ENCODE data around the gene ANO9. TPM values are rescaled to one million over a fixed set of nuclear protein-coding genes. Genes with fewer than 3 reads are reported as not detected.

The ANO9 gene
- total and polyA plus RNA-seq, 4 donors = 0.20 to 0.75 (median 0.40) TPM

DNA sequence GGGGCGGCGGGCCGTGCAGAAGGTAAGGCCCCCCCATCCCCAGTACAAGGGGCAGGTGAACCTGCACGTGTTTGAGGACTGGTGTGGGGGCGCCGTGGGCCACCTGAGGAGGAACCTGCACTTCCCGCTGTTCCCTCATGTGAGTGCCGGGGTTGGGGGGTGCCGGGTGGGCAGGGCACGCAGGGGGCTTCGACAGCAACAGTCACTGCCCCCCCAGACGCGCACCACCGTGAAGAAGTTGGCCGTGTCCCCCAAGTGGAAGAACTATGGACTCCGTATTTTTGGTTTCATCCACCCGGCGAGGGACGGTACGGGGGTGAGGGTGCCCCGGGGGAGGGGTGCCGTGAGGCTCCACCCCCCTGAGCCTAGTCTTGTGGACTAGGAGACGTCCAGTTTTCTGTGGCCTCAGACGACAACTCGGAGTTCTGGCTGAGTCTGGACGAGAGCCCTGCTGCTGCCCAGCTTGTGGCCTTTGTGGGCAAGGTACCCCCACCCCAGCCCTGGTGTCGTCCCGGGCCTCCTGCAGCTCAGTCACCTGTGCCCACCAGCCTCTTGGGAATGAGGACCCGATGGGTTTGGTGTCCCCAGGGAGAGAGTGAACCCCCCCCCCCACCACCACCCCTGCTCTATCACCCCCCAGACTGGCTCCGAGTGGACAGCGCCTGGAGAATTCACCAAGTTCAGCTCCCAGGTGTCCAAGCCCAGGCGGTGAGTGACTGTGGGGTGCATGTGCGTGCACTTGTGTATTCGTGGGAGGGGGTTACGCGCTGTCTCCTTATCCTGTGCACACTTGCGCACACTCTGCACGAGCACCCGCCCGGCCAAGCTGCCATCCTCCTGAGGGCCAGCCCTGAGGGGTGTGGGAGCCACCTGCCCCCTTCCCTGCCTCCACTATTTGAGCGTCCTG is 68.7 kb downstream of the ANO9 start:
- WGBS = 82% methylated on average over 41 of the region's 41 CpGs
- Histone ChIP-seq H3K36me3 (ENCODE audit: control insufficient read depth in 4 of 4, insufficient read depth in 3 of 4, low read depth in 1 of 4, low read length in 3 of 4) (no peaks in the 10 kb centered on the region), H3K9ac (ENCODE audit: low read depth in 1 of 2, low read length in 2 of 2) (no peak overlapping the region), H3K9me3 (ENCODE audit: control insufficient read depth in 4 of 4, low read length in 3 of 4) (no peaks in the 10 kb centered on the region), H3K4me3 (ENCODE audit: low read depth in 1 of 3, low read length in 3 of 3) (no peak overlapping the region), H3K27ac (ENCODE audit: low read depth in 1 of 2, low read length in 2 of 2) (no peak overlapping the region), H3K4me1 (ENCODE audit: control insufficient read depth in 4 of 4, insufficient read depth in 4 of 4, low read length in 3 of 4) (peaks cover 0 to 5% (median 2%) of the 10 kb centered on the region in 4 donors), H3K27me3 (ENCODE audit: control insufficient read depth in 4 of 4, insufficient read depth in 4 of 4, low read length in 3 of 4) (peaks cover 0 to 5% (median 2%) of the 10 kb centered on the region in 4 donors)
- DNase-seq (ENCODE audit: low spot score) = no peak
- TF ChIP-seq RAD21 (IDR thresholded peaks at IDR 0.05) = no peak
- TF ChIP-seq GABPA (IDR thresholded peaks at IDR 0.05 in 1 of 2, conservative IDR thresholded peaks at IDR 0.05 in 1 of 2) = no peak
- TF ChIP-seq FOXA2 (IDR thresholded peaks at IDR 0.05) = no peak
- no peak for TF ChIP-seq HNF4G (IDR thresholded peaks at IDR 0.05)
- TF ChIP-seq YY1 (IDR thresholded peaks at IDR 0.05) = no peak
- TF ChIP-seq, protein P1, sequence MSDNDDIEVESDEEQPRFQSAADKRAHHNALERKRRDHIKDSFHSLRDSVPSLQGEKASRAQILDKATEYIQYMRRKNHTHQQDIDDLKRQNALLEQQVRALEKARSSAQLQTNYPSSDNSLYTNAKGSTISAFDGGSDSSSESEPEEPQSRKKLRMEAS (IDR thresholded peaks at IDR 0.05) = no peak
- TF ChIP-seq, protein P2, sequence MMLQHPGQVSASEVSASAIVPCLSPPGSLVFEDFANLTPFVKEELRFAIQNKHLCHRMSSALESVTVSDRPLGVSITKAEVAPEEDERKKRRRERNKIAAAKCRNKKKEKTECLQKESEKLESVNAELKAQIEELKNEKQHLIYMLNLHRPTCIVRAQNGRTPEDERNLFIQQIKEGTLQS (IDR thresholded peaks at IDR 0.05) = no peak
- no peak for TF ChIP-seq RXRA (IDR thresholded peaks at IDR 0.05)
- TF ChIP-seq, protein P3, sequence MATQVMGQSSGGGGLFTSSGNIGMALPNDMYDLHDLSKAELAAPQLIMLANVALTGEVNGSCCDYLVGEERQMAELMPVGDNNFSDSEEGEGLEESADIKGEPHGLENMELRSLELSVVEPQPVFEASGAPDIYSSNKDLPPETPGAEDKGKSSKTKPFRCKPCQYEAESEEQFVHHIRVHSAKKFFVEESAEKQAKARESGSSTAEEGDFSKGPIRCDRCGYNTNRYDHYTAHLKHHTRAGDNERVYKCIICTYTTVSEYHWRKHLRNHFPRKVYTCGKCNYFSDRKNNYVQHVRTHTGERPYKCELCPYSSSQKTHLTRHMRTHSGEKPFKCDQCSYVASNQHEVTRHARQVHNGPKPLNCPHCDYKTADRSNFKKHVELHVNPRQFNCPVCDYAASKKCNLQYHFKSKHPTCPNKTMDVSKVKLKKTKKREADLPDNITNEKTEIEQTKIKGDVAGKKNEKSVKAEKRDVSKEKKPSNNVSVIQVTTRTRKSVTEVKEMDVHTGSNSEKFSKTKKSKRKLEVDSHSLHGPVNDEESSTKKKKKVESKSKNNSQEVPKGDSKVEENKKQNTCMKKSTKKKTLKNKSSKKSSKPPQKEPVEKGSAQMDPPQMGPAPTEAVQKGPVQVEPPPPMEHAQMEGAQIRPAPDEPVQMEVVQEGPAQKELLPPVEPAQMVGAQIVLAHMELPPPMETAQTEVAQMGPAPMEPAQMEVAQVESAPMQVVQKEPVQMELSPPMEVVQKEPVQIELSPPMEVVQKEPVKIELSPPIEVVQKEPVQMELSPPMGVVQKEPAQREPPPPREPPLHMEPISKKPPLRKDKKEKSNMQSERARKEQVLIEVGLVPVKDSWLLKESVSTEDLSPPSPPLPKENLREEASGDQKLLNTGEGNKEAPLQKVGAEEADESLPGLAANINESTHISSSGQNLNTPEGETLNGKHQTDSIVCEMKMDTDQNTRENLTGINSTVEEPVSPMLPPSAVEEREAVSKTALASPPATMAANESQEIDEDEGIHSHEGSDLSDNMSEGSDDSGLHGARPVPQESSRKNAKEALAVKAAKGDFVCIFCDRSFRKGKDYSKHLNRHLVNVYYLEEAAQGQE (IDR thresholded peaks at IDR 0.05) = no peak
- TF ChIP-seq NR2F2 (IDR thresholded peaks at IDR 0.05) = no peak
- TF ChIP-seq, protein P4, sequence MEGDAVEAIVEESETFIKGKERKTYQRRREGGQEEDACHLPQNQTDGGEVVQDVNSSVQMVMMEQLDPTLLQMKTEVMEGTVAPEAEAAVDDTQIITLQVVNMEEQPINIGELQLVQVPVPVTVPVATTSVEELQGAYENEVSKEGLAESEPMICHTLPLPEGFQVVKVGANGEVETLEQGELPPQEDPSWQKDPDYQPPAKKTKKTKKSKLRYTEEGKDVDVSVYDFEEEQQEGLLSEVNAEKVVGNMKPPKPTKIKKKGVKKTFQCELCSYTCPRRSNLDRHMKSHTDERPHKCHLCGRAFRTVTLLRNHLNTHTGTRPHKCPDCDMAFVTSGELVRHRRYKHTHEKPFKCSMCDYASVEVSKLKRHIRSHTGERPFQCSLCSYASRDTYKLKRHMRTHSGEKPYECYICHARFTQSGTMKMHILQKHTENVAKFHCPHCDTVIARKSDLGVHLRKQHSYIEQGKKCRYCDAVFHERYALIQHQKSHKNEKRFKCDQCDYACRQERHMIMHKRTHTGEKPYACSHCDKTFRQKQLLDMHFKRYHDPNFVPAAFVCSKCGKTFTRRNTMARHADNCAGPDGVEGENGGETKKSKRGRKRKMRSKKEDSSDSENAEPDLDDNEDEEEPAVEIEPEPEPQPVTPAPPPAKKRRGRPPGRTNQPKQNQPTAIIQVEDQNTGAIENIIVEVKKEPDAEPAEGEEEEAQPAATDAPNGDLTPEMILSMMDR (IDR thresholded peaks at IDR 0.05; ENCODE audit: low read depth, low read length, missing input control) = no peak
- TF ChIP-seq JUND (IDR thresholded peaks at IDR 0.05) = no peak
- no peak for TF ChIP-seq HNF4A (conservative IDR thresholded peaks at IDR 0.05)
- TF ChIP-seq EGR1 (IDR thresholded peaks at IDR 0.05; ENCODE audit: low read depth in 2 of 2) = no peak
- no peak for TF ChIP-seq SP1 (IDR thresholded peaks at IDR 0.05)
- TF ChIP-seq TAF1 (conservative IDR thresholded peaks at IDR 0.05) = no peak
- TF ChIP-seq, protein P5, sequence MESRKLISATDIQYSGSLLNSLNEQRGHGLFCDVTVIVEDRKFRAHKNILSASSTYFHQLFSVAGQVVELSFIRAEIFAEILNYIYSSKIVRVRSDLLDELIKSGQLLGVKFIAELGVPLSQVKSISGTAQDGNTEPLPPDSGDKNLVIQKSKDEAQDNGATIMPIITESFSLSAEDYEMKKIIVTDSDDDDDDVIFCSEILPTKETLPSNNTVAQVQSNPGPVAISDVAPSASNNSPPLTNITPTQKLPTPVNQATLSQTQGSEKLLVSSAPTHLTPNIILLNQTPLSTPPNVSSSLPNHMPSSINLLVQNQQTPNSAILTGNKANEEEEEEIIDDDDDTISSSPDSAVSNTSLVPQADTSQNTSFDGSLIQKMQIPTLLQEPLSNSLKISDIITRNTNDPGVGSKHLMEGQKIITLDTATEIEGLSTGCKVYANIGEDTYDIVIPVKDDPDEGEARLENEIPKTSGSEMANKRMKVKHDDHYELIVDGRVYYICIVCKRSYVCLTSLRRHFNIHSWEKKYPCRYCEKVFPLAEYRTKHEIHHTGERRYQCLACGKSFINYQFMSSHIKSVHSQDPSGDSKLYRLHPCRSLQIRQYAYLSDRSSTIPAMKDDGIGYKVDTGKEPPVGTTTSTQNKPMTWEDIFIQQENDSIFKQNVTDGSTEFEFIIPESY (IDR thresholded peaks at IDR 0.05) = no peak
- no peak for TF ChIP-seq FOXA1 (IDR thresholded peaks at IDR 0.05)

Measured in liver (tissue), 9 donors.